HG03469 (cell line): Measurements from ENCODE around the gene GNMT.

Experiments used
- ATAC-seq: cut with Tn5 transposase; IDR thresholded peaks from one replicate; pipeline ENCODE4 v1.9.1; 2021; ENCODE audit warnings: mild to moderate bottlenecking, moderate library complexity, moderate number of reproducible peaks; ENCODE audit not compliant: unreplicated experiment

GNMT gene

GRCh38 chr6:42960243-42961019 is at the start of gene GNMT:
GNMT (plus strand) TSS chr6:42960754; CDS start chr6:42960768, 14 bp downstream.
- ATAC-seq, result no peak

GRCh38 chr6:42911171-42912021 is 49.2 kb upstream of the GNMT start:
- no peak for ATAC-seq

GRCh38 chr6:42914546-42914945 is 46.0 kb upstream of the GNMT start:
- no peak for ATAC-seq

GRCh38 chr6:42915732-42916131 is 44.8 kb upstream of the GNMT start, which contains the start of gene PTCRA:
PTCRA (plus strand) TSS chr6:42916053; CDS start chr6:42916070, 17 bp downstream.
- ATAC-seq, result no peak

GRCh38 chr6:42916288-42916687 is 44.3 kb upstream of the GNMT start:
- ATAC-seq, result no peak

GRCh38 chr6:42921801-42922200 is 38.8 kb upstream of the GNMT start:
- no peak for ATAC-seq

- ATAC-seq, result no peak
Measured at GRCh38 chr6:42923666-42924065, 36.9 kb upstream of the GNMT start.

- no peak for ATAC-seq
Measured at GRCh38 chr6:42925248-42925857, 35.2 kb upstream of the GNMT start.

- ATAC-seq, result peak; percentile 52
Measured at GRCh38 chr6:42928986-42929820, 31.4 kb upstream of the GNMT start, which contains the start of gene CNPY3. CNPY3 (plus strand) TSS chr6:42929480; CDS start chr6:42929571, 91 bp downstream.

- peak; percentile 41 for ATAC-seq
Measured at GRCh38 chr6:42929821-42930360, 30.7 kb upstream of the GNMT start.

GRCh38 chr6:42932412-42932811 is 28.1 kb upstream of the GNMT start:
- ATAC-seq, result no peak

GRCh38 chr6:42933205-42933604 is 27.3 kb upstream of the GNMT start:
- no peak for ATAC-seq

- ATAC-seq, result no peak
Measured at GRCh38 chr6:42935322-42935721, 25.2 kb upstream of the GNMT start.

GRCh38 chr6:42936398-42936797 is 24.2 kb upstream of the GNMT start:
- ATAC-seq, result no peak

- ATAC-seq, result no peak
Measured at GRCh38 chr6:42937548-42938427, 22.8 kb upstream of the GNMT start.

- ATAC-seq, result no peak
Measured at GRCh38 chr6:42938428-42938796, 22.1 kb upstream of the GNMT start.

GRCh38 chr6:42938987-42939809 is 21.4 kb upstream of the GNMT start:
- ATAC-seq, result no peak

- ATAC-seq, result no peak
Measured at GRCh38 chr6:42939810-42940167, 20.8 kb upstream of the GNMT start.
